GM18498 (cell line): ENCODE results near the gene LANCL3.
"Not testable (repeated sequence)": the region's sequence is repeated elsewhere in the genome, so short reads cannot be mapped to it uniquely, and the experiment has no call there.

Experiments used
- ATAC-seq: cut with Tn5 transposase; IDR thresholded peaks from one replicate; pipeline ENCODE4 v1.9.1; 2021; ENCODE audit warnings: mild to moderate bottlenecking, moderate library complexity; ENCODE audit not compliant: unreplicated experiment

LANCL3 gene

DNA sequence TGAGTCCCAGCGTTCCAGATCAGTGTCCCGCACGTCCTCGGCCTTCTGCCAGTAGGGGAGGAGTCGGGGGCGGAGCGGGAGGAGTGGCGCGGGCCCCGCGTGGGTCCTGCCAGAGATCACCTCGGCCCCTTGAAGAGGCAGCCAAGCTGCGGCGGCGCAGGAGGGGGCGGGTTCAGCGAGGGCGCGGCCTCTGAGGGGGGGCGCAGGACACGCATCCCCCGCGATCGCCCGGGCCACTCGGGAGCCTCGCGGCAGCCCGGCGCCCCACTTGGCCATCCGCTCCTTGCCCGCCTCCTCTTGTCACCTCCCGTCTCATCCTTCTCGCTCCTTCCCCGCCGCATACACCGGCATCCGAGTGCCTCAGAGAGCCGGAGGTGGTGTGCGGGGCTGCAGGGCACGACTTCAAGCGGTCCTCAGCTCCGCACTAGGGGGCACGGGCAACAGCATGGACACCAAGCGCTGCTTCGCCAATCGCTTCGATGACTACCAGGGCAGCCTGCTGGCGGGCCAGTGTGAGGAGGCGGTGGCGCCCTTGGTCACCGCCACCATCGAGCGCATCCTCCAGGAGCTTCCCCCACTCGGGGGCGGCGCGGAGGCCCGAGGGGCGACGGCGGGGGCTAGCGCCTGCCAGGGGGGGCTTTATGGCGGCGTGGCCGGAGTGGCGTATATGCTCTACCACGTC lies at the start of gene LANCL3:
Gene LANCL3 (plus strand): TSS at position 236 of the 682 bp plus-strand sequence. CDS start 210 bp downstream, at position 446.
- ATAC-seq: not testable (repeated sequence)

DNA sequence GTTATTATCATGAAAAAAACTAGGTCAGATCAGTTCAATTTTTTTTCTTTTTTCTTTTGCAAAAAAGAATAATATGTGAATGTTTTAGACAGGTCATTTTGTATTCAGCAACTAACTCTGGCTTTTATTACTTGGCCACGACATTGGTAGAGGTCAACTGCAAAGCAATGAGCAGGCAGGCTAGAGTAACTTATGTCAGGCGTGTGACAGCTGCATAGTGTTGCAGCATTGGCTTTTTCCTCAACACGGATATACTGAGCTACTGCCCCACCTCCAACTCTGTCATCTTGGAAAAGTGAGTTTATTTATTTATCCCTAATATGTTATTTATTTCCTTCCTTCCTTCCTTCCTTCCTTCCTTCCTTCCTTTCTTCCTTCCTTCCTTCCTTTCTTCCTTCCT lies 47.8 kb upstream of the LANCL3 start:
- ATAC-seq: not testable (repeated sequence)

DNA sequence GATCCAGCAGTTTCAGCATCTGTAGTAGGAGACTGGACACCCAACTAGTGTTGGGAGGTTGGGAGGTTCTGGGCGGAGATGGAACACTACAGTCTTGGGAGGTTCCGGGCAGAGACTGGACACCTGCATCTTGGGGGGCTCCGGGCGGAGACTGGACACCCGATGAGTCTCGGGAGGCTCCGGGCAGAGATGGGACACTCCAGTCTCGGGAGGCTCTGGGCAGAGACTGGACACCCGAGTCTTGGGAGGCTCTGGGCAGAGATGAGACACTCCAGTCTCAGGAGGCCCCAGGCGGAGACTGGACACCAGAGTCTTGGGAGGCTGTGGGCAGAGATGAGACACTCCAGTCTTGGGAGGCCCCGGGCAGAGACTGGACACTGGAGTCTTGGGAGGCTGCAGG lies 29.5 kb upstream of the LANCL3 start:
- ATAC-seq: no peak

DNA sequence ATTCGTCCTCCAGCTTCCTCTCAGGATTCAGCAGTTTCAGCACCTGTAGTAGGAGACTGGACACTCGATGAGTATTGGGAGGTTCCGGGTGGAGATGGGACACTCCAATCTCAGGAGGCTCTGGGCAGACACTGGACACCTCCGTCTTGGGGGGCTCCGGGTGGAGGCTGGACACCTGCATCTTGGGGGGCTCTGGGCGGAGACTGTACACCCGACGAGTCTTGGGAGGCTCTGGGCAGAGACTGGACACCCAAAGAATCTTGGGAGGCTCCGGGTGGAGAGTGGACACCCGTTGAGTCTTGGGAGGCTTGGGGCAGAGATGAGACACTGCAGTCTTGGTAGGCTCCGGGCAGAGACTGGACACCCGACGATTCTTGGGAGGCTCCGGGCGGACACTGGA lies 28.7 kb upstream of the LANCL3 start:
- no peak for ATAC-seq

DNA sequence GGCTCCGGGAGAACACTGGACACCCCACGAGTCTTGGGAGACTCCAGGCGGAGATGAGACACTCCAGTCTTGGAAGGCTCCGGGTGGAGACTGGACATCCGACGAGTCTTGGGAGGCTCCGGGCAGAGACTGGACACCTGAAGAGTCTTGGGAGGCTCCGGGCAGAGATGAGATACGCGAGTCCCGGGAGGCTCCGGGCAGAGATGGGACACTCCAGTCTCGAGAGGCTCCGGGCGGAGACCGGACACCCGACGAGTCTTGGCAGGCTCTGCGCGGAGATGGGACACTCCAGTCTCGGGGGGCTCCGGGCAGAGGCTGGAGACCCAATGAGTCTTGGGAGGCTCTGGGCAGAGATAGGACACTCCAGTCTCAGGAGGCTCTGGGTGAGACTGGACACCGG lies 28.1 kb upstream of the LANCL3 start:
- ATAC-seq: no peak

DNA sequence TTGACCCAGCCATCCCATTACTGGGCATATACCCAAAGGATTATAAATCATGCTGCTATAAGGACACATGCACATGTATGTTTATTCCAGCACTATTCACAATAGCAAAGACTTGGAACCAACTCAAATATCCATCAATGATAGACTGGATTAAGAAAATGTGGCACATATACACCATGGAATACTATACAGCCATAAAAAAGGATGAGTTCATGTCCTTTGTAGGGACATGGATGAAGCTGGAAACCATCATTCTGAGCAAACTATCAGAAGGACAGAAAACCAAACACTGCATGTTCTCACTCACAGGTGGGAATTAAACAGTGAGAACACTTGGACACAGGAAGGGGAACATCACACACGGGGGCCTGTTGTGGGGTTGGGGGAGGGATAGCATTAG lies 26.9 kb upstream of the LANCL3 start:
- not testable (repeated sequence) for ATAC-seq

DNA sequence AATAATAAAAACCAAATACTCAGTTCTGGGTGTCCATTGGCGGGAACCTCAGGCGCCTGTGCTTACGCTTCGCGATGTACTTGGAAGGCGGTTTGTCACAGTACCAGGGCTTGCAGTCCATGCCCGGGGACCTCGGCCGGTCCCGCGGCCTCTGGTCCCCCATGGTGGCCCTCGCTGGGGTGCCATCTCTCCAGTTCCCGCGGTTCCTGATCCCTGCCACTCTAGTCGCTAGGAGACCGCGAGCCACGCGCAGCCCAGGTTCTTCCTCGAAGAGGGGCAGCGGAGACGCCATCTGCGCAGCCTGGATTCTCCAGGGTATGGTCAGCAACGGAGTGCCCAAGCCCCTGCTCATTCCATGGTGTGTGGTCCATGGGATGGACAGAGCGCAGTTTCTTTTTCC lies 26.4 kb upstream of the LANCL3 start:
- ATAC-seq: no peak

DNA sequence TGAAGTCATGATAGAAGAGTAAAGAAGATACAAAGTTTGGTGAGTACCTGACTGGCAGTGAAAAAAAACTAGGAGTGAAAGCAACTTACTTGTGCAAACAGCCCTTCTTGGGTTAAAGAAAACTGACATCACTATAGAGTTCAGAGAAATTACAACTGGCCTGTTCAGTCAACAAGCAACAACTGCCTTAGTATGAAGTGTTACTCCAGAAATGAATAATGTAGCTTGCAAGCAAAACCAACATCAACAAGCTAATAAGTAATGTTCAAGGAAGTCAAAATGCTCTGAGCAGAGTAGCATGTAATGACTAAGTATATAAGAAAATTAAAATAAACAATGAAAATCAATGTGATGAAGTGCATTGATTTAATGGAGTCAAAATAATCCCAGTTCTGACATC lies 21.8 kb upstream of the LANCL3 start:
- ATAC-seq: not testable (repeated sequence)

DNA sequence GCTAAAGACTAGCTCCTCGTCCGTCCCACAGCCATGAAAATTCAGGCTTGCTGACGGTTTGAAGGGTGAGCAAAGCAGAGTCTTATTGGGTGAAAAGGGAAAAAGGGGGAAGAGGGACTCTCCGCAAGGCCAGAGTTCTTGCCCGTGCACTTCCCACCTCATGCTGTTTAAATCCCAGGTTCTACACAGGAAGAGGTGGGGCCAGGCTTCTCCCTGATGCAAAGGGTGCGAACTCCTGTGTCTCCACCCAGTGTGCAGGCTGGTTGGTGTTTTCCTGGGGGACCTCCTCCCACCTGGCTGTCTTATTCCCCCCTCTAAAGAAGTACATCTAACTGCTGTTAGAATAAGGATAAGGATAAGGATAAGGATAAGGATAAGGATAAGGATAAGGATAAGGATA lies 18.0 kb upstream of the LANCL3 start:
- ATAC-seq: no peak

DNA sequence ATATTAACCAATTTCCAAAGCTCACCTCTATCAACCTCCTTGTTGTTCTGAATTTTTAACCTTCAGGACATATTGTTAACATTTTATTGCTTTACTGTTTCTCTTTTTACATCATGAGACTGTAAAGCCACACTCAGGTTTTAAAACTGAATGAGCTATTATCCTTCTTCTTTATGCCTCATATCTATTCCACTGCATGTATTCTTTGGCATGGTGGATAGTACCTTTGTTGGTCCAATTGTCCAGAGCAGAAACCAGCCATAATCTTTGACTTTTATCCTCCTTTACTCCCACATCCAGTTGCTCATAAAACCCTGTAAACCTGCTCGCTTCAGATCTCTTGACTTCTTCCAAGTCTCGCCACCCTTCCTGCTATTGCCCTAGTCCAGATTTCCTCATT lies 6.2 kb upstream of the LANCL3 start:
- ATAC-seq: not testable (repeated sequence)

DNA sequence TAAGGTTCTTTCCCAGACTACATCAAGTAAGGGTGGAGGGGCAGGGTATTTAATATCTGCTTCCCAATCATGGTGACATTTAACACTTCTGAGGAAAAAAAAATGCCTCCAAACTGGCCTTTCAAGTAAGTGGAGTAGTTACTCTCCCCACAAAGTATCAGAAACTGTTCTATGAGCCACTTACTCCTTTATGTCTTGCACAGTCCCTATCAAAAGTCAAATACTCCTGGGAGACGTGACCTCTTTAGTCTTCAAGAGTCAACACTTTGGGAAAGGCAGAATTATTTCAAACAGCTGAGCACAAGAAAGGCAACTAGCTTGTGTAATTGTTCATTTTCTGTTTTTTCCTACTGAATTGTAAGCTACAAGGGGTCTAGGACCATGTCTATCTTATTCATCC lies 1.1 kb upstream of the LANCL3 start:
- ATAC-seq: not testable (repeated sequence)

DNA sequence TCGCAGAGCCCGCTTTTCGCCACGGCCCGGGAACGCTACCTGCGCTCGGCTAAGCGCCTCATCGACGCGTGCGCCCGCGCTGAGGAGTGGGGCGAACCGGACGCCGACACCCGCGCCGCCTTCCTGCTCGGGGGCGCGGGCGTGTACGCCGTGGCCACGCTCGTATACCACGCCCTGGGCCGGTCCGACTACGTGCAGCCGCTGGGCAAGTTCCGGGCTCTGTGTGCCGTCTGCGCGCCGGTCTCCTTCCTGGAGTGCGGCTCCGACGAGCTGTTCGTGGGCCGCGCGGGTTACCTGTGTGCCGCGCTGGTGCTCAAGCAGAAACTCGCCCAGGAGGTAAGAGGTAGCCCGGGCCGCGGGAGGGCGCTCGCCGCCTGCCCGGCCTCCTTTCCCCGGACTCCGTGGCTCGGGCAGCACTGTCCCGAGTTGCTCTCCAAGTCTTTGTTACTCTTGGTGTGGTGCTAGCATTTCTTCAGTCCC lies 687 bp downstream of the LANCL3 start:
- not testable (repeated sequence) for ATAC-seq

DNA sequence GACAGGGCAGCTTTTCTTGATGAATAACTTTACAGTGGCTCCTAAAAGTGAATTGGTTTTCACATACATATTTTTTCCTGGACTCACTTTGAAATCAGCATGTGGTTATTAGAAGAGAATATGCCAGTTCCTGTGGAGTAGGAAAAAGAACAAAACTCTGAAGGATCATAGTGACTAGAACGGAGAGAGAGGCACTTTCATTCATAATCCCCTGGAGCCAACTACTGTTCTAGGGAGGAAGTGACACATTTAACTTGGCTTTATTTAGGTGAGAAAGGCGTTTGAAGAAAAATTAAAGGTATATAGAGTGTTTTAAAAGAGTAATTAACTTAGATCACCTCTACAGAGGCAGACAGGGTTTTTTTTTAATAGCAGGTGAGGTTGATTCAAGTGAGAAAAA lies 1.7 kb downstream of the LANCL3 start:
- not testable (repeated sequence) for ATAC-seq

DNA sequence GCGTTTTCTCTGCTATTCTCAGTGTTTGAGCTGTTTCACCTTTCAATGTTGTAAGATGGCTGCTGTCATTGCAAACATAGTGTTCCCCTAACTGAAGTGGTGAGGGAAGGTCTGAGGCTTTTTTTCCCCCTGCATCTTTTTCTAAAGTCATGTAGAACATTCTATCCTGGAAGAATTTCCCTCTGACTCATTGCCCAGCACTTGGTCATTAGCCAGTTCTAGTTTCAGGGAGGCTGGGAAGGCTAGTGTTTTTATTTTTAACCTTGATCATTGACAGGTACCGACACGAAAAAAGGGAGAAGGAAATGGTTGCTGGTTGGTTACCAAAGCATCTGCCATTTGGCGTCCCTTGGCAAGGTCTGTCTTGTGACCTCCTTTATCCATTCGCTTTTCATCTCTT lies 6.6 kb downstream of the LANCL3 start:
- ATAC-seq: no peak

DNA sequence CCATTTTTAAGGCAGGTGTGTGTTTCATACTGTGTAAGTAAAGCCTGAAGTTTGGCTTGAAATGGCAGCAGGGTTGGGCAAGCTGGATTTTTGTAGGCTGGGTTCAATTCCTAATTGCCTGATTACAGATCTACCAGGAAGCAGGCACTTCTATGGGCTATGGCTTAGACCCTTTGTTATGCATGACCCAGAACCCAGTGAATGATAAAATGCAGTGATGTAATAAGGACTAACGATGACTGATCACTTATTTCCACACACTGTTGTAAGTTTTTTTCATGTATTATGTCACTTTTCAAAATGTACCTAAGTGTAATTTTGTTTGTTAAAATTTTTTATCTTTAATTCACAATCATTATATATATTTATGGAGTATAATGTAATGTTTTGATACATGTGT lies 8.6 kb downstream of the LANCL3 start:
- ATAC-seq: no peak

DNA sequence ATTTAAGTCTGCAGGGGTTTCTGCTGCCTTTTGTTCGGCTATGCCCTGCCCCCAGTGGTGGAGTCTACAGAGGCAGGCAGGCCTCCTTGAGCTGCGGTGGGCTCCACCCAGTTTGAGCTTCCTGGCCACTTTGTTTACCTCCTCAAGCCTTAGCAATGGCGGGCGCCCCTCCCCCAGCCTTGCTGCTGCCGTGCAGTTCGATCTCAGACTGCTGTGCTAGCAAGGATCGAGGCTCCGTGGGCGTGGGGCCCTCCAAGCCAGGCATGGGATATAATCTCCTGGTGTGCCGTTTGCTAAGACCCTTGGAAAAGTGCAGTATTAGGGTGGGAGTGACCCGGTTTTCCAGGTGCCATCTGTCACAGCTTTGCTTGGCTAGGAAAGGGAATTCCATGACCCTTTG lies 15.9 kb downstream of the LANCL3 start:
- not testable (repeated sequence) for ATAC-seq

DNA sequence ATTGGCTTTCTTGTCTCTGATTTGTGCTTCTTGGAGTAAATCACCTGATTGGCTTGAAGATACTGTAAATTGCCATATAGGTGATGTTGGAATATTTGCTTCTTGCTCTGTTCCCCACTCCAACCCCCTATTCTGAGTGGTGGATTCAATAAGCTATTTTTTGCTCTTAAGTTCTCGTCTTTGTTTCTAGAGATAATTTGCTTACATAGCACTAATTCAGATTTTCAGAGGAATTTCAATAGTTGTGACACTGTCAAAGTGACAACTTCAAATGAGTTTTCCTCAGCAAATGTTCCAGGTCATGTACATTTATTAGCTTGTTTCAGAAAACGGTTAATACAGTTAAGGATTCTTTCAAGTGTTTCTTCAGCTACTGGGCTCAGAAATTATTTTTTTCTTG lies 18.6 kb downstream of the LANCL3 start:
- ATAC-seq: no peak

DNA sequence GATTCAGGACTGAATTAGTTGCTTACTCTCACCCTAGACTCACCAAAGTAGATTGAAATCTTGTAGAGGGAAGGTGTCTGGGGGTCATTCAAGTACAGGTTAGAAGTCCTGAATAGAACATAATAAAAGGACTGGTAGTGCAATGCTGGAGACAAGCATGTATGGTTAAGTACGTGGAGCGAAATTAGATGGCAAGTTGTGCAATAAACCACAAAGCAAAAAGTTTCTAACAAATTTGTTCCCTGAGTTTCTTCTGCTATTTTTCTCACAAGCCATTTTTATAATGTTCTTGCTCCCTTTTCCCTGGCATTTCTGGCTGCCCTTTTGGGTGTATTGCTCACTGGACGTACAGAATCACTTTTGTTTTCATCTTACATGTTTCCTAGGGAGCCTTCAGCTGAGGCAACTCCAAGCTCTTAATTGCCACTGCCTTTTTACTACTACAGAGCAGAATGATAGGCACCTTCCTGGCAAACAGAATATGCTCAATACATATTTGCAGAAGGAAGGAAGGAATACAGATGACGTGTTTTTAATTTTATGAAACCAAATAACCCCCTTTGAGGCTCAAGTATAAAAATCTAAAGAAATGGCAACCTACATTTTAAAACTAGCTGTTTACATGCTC lies 23.4 kb downstream of the LANCL3 start:
- ATAC-seq: no peak

DNA sequence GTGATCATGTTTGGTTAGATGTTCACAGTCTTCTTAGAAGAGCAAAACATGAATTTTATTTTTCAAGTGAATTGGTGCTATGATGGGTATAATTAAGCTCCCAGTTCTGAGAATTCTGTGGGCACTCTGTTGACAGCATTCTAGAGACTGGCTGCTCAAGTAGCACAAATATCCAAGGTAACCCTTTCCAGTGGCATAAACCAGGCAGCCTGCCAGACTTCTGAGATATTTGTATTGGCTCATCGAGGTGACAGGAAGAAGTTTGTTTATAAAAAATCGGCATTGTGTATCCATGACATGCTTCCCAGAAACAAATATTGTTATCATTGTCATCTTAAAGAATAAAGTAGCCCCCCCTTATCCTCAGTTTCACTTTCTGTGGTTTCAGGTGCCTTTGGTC lies 28.3 kb downstream of the LANCL3 start:
- ATAC-seq: no peak

DNA sequence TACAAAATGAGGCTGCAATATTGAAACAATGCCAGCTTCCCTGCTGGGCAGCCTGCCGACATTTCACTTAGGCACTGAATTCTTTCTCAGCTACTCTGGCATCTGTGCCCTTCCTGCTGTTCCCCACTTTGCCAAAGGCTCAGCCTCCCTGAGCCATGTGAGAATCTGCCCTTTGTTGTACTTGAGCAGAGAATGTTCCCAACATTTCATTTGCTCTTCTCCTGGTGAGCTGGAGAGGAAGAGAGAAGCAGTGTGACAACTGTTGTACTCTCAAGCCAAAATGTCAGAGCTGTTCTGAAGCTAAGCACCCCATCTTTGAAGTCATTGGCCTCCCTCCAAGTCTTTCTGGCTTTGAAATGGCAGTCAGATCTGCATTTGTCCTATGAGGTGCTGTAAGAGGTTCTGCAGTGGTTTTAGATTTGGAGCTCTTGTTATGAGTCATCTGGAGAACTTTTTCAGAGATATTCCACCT lies 32.5 kb downstream of the LANCL3 start:
- no peak for ATAC-seq

DNA sequence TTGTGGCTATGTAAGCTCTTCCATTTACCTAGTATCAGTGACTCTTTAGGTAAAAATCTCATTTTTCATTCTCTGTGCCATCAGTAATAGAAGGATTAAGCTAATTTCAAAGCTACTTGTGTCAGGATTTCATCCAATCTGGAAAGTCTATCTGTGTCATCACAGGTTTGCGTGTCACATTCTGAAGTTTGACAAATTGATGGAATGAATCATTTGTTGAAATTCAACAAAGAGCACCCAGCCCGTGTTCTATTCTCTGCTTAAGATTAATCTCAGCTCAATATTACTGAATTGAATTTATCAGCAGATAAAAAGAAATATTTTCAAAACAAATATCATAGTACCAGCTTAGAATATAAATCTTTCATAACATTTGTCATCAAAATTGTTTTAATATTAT lies 35.8 kb downstream of the LANCL3 start:
- no peak for ATAC-seq

DNA sequence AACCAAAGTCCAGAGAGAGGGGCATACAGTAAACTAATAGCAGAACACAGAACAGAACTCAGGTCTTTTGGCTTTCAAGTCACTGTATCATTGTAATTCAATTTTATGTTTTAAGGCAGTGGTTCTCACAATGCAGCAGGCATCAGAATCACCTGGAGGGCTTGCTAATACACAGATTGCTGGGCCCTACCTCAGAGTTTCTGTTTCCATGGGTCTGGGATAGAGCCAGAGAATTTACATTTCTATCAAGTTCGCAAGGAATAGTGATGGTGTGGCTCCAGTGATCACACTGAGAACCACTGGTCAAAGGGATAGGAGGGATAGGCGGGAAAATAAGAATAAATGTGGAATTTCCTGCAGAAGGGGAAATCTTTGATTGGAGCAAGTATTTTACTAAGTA lies 36.7 kb downstream of the LANCL3 start:
- no peak for ATAC-seq
